ENCODE data around the gene OR1S1. TPM values are rescaled to one million over a fixed set of nuclear protein-coding genes. Genes with fewer than 3 reads are reported as not detected.

Gene OR1S1
- polyA plus RNA-seq, 1 of the 3 experiments (the other 2 are of a cell fraction) = not detected

DNA sequence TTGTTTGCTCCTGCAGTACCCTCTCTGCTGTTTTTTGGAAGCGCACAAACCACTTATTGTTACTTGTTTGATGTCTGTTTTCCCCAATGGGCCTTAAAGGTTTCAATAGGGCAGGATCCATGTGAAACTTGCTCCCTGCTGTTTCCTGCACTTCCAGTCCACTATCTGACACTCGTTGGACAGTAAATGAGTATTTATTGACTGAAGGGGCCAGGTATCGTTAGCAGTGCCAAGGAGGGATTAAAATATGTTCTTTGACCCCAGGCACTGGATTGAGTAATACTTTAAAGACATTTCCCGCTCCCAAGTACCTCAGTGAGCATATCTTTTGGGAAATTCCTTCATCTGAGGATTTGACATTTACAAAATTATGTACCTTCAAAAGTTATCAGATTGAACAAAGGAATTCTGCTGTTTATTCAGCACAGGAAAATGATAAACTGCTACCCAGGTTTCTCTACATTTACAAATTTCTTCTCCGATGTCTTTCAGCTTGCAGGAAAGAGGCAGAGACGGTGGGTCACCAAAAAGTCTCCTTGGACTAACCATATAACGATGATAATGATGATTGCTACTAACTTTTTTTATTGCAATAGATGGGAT is 46.9 kb upstream of the OR1S1 start:
- Histone ChIP-seq H4K20me1 (ENCODE audit: insufficient read depth) (no peaks in the 10 kb centered on the region), H3K36me3 (replicated peaks in 1 of 2; ENCODE audit: control insufficient read depth in 1 of 2, insufficient read depth in 2 of 2, low read length in 1 of 2) (no peaks in the 10 kb centered on the region), H3K27me3 (ENCODE audit: insufficient read depth) (peaks cover 9% of the 10 kb centered on the region), H3K9ac (no peak overlapping the region), H3K27ac (ENCODE audit: low read depth in 2 of 2, low read length in 1 of 2) (no peak overlapping the region), H3K9me2 (no peaks in the 10 kb centered on the region), H3F3A (replicated peaks; ENCODE audit: insufficient read depth) (no peaks in the 10 kb centered on the region), H3K4me3 (ENCODE audit: low read depth in 2 of 2, low read length in 1 of 2) (no peak overlapping the region), H3K9me3 (no peaks in the 10 kb centered on the region), H3K79me2 (ENCODE audit: insufficient read depth) (no peaks in the 10 kb centered on the region), H3K4me1 (ENCODE audit: control insufficient read depth in 1 of 2, insufficient read depth in 2 of 2, low read depth in 1 of 2, low read length in 1 of 2) (no peaks in the 10 kb centered on the region), H2AFZ (ENCODE audit: low read depth) (no peak overlapping the region), H3K4me2 (no peak overlapping the region)
- no peak for DNase-seq
- ChIA-PET CTCF (interaction anchor here (0.7 kb wide), 1 partner anchor 20 kb away, joined by 3 read pairs; no protein-coding TSS in a partner anchor), POLR2A (no interaction called here)
- TF ChIP-seq, protein P1, sequence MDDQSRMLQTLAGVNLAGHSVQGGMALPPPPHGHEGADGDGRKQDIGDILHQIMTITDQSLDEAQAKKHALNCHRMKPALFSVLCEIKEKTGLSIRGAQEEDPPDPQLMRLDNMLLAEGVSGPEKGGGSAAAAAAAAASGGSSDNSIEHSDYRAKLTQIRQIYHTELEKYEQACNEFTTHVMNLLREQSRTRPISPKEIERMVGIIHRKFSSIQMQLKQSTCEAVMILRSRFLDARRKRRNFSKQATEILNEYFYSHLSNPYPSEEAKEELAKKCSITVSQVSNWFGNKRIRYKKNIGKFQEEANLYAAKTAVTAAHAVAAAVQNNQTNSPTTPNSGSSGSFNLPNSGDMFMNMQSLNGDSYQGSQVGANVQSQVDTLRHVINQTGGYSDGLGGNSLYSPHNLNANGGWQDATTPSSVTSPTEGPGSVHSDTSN (IDR thresholded peaks at IDR 0.05) = no peak
- TF ChIP-seq NRF1 (IDR thresholded peaks at IDR 0.05; ENCODE audit: low read depth, low read length) (no peak), EZH2phosphoT487 (IDR thresholded peaks at IDR 0.05; ENCODE audit: borderline replicate concordance, low read depth) (no peak), GABPA (IDR thresholded peaks at IDR 0.05; ENCODE audit: low read depth) (no peak), ELF1 (IDR thresholded peaks at IDR 0.05) (no peak), NFIC (IDR thresholded peaks at IDR 0.05; ENCODE audit: borderline replicate concordance) (no peak), RAD21 (IDR thresholded peaks at IDR 0.05; ENCODE audit: low read length) (no peak), SMC3 (IDR thresholded peaks at IDR 0.05; ENCODE audit: low read depth, low read length) (no peak), TAF1 (IDR thresholded peaks at IDR 0.05; ENCODE audit: borderline replicate concordance, low read depth, low read length) (no peak), CHD2 (IDR thresholded peaks at IDR 0.05; ENCODE audit: low read length, partially characterized antibody) (no peak), SIN3A (IDR thresholded peaks at IDR 0.05; ENCODE audit: borderline replicate concordance, low read depth, low read length) (no peak), MXI1 (IDR thresholded peaks at IDR 0.05; ENCODE audit: low read depth, low read length) (no peak)
- TF ChIP-seq, protein P2, sequence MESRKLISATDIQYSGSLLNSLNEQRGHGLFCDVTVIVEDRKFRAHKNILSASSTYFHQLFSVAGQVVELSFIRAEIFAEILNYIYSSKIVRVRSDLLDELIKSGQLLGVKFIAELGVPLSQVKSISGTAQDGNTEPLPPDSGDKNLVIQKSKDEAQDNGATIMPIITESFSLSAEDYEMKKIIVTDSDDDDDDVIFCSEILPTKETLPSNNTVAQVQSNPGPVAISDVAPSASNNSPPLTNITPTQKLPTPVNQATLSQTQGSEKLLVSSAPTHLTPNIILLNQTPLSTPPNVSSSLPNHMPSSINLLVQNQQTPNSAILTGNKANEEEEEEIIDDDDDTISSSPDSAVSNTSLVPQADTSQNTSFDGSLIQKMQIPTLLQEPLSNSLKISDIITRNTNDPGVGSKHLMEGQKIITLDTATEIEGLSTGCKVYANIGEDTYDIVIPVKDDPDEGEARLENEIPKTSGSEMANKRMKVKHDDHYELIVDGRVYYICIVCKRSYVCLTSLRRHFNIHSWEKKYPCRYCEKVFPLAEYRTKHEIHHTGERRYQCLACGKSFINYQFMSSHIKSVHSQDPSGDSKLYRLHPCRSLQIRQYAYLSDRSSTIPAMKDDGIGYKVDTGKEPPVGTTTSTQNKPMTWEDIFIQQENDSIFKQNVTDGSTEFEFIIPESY (IDR thresholded peaks at IDR 0.05; ENCODE audit: borderline replicate concordance, low read depth) = no peak
- TF ChIP-seq, protein P3, sequence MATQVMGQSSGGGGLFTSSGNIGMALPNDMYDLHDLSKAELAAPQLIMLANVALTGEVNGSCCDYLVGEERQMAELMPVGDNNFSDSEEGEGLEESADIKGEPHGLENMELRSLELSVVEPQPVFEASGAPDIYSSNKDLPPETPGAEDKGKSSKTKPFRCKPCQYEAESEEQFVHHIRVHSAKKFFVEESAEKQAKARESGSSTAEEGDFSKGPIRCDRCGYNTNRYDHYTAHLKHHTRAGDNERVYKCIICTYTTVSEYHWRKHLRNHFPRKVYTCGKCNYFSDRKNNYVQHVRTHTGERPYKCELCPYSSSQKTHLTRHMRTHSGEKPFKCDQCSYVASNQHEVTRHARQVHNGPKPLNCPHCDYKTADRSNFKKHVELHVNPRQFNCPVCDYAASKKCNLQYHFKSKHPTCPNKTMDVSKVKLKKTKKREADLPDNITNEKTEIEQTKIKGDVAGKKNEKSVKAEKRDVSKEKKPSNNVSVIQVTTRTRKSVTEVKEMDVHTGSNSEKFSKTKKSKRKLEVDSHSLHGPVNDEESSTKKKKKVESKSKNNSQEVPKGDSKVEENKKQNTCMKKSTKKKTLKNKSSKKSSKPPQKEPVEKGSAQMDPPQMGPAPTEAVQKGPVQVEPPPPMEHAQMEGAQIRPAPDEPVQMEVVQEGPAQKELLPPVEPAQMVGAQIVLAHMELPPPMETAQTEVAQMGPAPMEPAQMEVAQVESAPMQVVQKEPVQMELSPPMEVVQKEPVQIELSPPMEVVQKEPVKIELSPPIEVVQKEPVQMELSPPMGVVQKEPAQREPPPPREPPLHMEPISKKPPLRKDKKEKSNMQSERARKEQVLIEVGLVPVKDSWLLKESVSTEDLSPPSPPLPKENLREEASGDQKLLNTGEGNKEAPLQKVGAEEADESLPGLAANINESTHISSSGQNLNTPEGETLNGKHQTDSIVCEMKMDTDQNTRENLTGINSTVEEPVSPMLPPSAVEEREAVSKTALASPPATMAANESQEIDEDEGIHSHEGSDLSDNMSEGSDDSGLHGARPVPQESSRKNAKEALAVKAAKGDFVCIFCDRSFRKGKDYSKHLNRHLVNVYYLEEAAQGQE (IDR thresholded peaks at IDR 0.05; ENCODE audit: low read depth, low read length) = no peak
- TF ChIP-seq, protein P4, sequence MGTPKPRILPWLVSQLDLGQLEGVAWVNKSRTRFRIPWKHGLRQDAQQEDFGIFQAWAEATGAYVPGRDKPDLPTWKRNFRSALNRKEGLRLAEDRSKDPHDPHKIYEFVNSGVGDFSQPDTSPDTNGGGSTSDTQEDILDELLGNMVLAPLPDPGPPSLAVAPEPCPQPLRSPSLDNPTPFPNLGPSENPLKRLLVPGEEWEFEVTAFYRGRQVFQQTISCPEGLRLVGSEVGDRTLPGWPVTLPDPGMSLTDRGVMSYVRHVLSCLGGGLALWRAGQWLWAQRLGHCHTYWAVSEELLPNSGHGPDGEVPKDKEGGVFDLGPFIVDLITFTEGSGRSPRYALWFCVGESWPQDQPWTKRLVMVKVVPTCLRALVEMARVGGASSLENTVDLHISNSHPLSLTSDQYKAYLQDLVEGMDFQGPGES (IDR thresholded peaks at IDR 0.05; ENCODE audit: low read depth, low read length) = no peak
- TF ChIP-seq, protein P5, sequence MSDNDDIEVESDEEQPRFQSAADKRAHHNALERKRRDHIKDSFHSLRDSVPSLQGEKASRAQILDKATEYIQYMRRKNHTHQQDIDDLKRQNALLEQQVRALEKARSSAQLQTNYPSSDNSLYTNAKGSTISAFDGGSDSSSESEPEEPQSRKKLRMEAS (IDR thresholded peaks at IDR 0.05; ENCODE audit: low read depth) = no peak
- under 1% methylated on average over 7 of the region's 7 CpGs for WGBS (ENCODE audit: low lambda C conversion rate)
